Fibroblast of skin of left biceps (primary cell): ENCODE data around the gene HSD11B1.

Experiments
- DNase-seq, 2 experiments: peaks; one replicate each; pipeline ENCODE4 v3.0.0-alpha.2; 2013; ENCODE audit warnings: low read depth in 2 of 2

Gene HSD11B1

GRCh38 chr1:209755926-209756614 is 51.4 kb downstream of the HSD11B1 start, which contains the start of gene TRAF3IP3:
Gene TRAF3IP3 (plus strand): TSS chr1:209756053. CDS start chr1:209760040, 3,987 bp downstream.
- DNase-seq = no peak

GRCh38 chr1:209756615-209757445 is 52.2 kb downstream of the HSD11B1 start:
- DNase-seq = no peak

GRCh38 chr1:209758400-209758799 is 53.8 kb downstream of the HSD11B1 start:
- DNase-seq = no peak

GRCh38 chr1:209759829-209760359 is 55.2 kb downstream of the HSD11B1 start:
- no peak for DNase-seq

GRCh38 chr1:209761011-209761635 is 56.5 kb downstream of the HSD11B1 start:
- DNase-seq = no peak

GRCh38 chr1:209766051-209766450 is 61.4 kb downstream of the HSD11B1 start:
- DNase-seq = no peak

- no peak for DNase-seq
Measured at GRCh38 chr1:209767096-209767495, 62.5 kb downstream of the HSD11B1 start.

- DNase-seq = no peak
Measured at GRCh38 chr1:209767706-209768105, 63.1 kb downstream of the HSD11B1 start.

- no peak for DNase-seq
Measured at GRCh38 chr1:209768354-209768774, 63.7 kb downstream of the HSD11B1 start.

GRCh38 chr1:209769171-209769904 is 64.7 kb downstream of the HSD11B1 start:
- DNase-seq = peak; percentile 48 to 57

GRCh38 chr1:209769971-209770370 is 65.3 kb downstream of the HSD11B1 start:
- no peak for DNase-seq

GRCh38 chr1:209770636-209771415 is 66.2 kb downstream of the HSD11B1 start:
- DNase-seq = no peak

- no peak for DNase-seq
Measured at GRCh38 chr1:209772126-209772525, 67.5 kb downstream of the HSD11B1 start.

- no peak for DNase-seq
Measured at GRCh38 chr1:209774592-209774991, 69.9 kb downstream of the HSD11B1 start.

- DNase-seq = no peak
Measured at GRCh38 chr1:209775678-209776077, 71.0 kb downstream of the HSD11B1 start.

GRCh38 chr1:209777587-209777986 is 72.9 kb downstream of the HSD11B1 start:
- no peak for DNase-seq

GRCh38 chr1:209778102-209778501 is 73.5 kb downstream of the HSD11B1 start:
- no peak for DNase-seq

- no peak for DNase-seq
Measured at GRCh38 chr1:209780268-209780667, 75.6 kb downstream of the HSD11B1 start.

- DNase-seq = no peak
Measured at GRCh38 chr1:209783386-209783785, 78.7 kb downstream of the HSD11B1 start.
